Measurements from ENCODE around the gene IFT122. TPM values are rescaled to one million over a fixed set of nuclear protein-coding genes. Genes with fewer than 3 reads are reported as not detected.
A peak's percentile ranks its signal among the peaks of the same experiment; 100 is the strongest.
"Not testable (repeated sequence)": the region's sequence is repeated elsewhere in the genome, so short reads cannot be mapped to it uniquely, and the experiment has no call there.

IFT122 gene
- total and polyA plus RNA-seq, 9 donors, result 20.8 to 58.1 (median 45.6) TPM

- Histone ChIP-seq H3K27me3 (no peaks in the 10 kb centered on the region), H3K4me3 (no peak overlapping the region), H3K27ac (peak overlapping the region in 1 of 2 donors; percentile 53), H3K36me3 (no peaks in the 10 kb centered on the region), H3K9me3 (no peaks in the 10 kb centered on the region), H3K4me1 (ENCODE audit: insufficient read depth) (peaks cover 2% of the 10 kb centered on the region)
- WGBS, 3 donors, result 23 to 31% (median 31%) methylated on average over 11 of the region's 11 CpGs
- intact Hi-C loops (cut with DNase I), result loop anchor here in 3 of 4 donors (5.0 to 10.0 kb wide), 4 partner anchors 119 to 449 kb away; partner anchors contain the start of gene PLXND1 (in 2 of the 3)
- TF ChIP-seq POLR2A (IDR thresholded peaks at IDR 0.05) (no peak), CTCF (IDR thresholded peaks at IDR 0.05) (no peak), EP300 (IDR thresholded peaks at IDR 0.05) (no peak)
- DNase-seq, result peak; percentile 70 to 82 (median 79)
Measured at GRCh38 chr3:129485721-129486663, 46.0 kb downstream of the IFT122 start.

- 89 to 93% (median 89%) methylated on average over 2 of the region's 2 CpGs for WGBS, 3 donors
- no peak for TF ChIP-seq CTCF (IDR thresholded peaks at IDR 0.05)
- TF ChIP-seq EP300 (IDR thresholded peaks at IDR 0.05), result no peak
- TF ChIP-seq POLR2A (IDR thresholded peaks at IDR 0.05), result no peak
- no peaks in the 10 kb centered on the region for H3K9me3 ChIP-seq
- intact Hi-C loops (cut with DNase I), result loop anchor here in 3 of 4 donors (5.0 to 10.0 kb wide), 4 partner anchors 118 to 448 kb away; partner anchors contain the start of gene PLXND1 (in 2 of the 3)
- no peaks in the 10 kb centered on the region for H3K27me3 ChIP-seq
- H3K27ac ChIP-seq, result peak overlapping the region in 1 of 2 donors; percentile 53
- H3K4me1 ChIP-seq (ENCODE audit: insufficient read depth), result peaks cover 2% of the 10 kb centered on the region
- no peaks in the 10 kb centered on the region for H3K36me3 ChIP-seq
- no peak overlapping the region for H3K4me3 ChIP-seq
- no peak for DNase-seq
Measured at GRCh38 chr3:129486664-129487035, 46.6 kb downstream of the IFT122 start.

GRCh38 chr3:129487183-129487867 lies 47.3 kb downstream of the IFT122 start:
- no peak for TF ChIP-seq POLR2A (IDR thresholded peaks at IDR 0.05)
- no peak for TF ChIP-seq CTCF (IDR thresholded peaks at IDR 0.05)
- TF ChIP-seq EP300 (IDR thresholded peaks at IDR 0.05), result no peak
- no peak for DNase-seq
- WGBS, 3 donors, result 82 to 91% (median 89%) methylated on average over 13 of the region's 13 CpGs
- H3K27me3 ChIP-seq, result no peaks in the 10 kb centered on the region
- intact Hi-C loops (cut with DNase I), result loop anchor here in 3 of 4 donors (5.0 to 10.0 kb wide), 4 partner anchors 117 to 447 kb away; partner anchors contain the start of gene PLXND1 (in 2 of the 3)
- peaks cover 2% of the 10 kb centered on the region for H3K4me1 ChIP-seq (ENCODE audit: insufficient read depth)
- no peak overlapping the region for H3K4me3 ChIP-seq
- H3K36me3 ChIP-seq, result no peaks in the 10 kb centered on the region
- H3K27ac ChIP-seq, result no peak overlapping the region
- no peaks in the 10 kb centered on the region for H3K9me3 ChIP-seq

GRCh38 chr3:129487868-129488335 lies 47.9 kb downstream of the IFT122 start:
- WGBS, 3 donors, result 75 to 91% (median 81%) methylated on average over 4 of the region's 4 CpGs
- not testable (repeated sequence) for H3K36me3 ChIP-seq; DNase-seq; H3K27me3 ChIP-seq; H3K27ac ChIP-seq; H3K4me3 ChIP-seq; H3K9me3 ChIP-seq; H3K4me1 ChIP-seq (ENCODE audit: insufficient read depth)
- intact Hi-C loops (cut with DNase I), result loop anchor here in 3 of 4 donors (5.0 to 10.0 kb wide), 4 partner anchors 117 to 447 kb away; partner anchors contain the start of gene PLXND1 (in 2 of the 3)

- H3K36me3 ChIP-seq; H3K4me1 ChIP-seq (ENCODE audit: insufficient read depth); H3K4me3 ChIP-seq; H3K9me3 ChIP-seq; DNase-seq; H3K27me3 ChIP-seq; H3K27ac ChIP-seq: not testable (repeated sequence)
- WGBS, 3 donors, result 90 to 94% (median 91%) methylated on average over 10 of the region's 10 CpGs
- intact Hi-C loops (cut with DNase I), result loop anchor here in 3 of 4 donors (5.0 to 10.0 kb wide), 4 partner anchors 116 to 446 kb away; partner anchors contain the start of gene PLXND1 (in 2 of the 3)
Measured at GRCh38 chr3:129489258-129489657, 49.2 kb downstream of the IFT122 start.
